Adrenal gland (tissue), 12 donors: ENCODE measurements around the gene PCED1A. TPM values are rescaled to one million over a fixed set of nuclear protein-coding genes. Genes with fewer than 3 reads are reported as not detected.
A peak's percentile ranks its signal among the peaks of the same experiment; 100 is the strongest.

Experiments
- DNase-seq, 7 donors: peaks; one replicate each; pipeline ENCODE4 v3.0.0-alpha.2; 2019 to 2020
- H3K27ac ChIP-seq, 5 donors: fragments of 200-600 bp; sonication (generic) in 4 of 5; 1 replicate in 3 of 5; 2 replicates in 2 of 5; pipeline versions ENCODE4 v1.5.1 to v1.8.0; 2016 to 2020; ENCODE audit warnings: mild to moderate bottlenecking in 1 of 5
- H3K27me3 ChIP-seq: fragments of 200-600 bp; 2 replicates; pipeline ENCODE4 v1.8.0; 2021
- H3K36me3 ChIP-seq, 2 donors: fragments of 200-600 bp; replicated peaks in 1 of 2; 1 replicate in 1 of 2; 2 replicates in 1 of 2; pipeline versions ENCODE4 v1.5.1 to v1.8.0; 2018 to 2022
- H3K4me1 ChIP-seq, 2 donors: fragments of 200-600 bp; replicated peaks in 1 of 2; 1 replicate in 1 of 2; 2 replicates in 1 of 2; pipeline versions ENCODE4 v1.5.1 to v1.8.0; 2018 to 2021
- H3K4me3 ChIP-seq, 4 donors: fragments of 200-600 bp; sonication (generic) in 3 of 4; one replicate each; pipeline ENCODE4 v1.5.1; 2016 to 2018
- H3K9me3 ChIP-seq, 3 donors: fragments of 200-600 bp; sonication (generic) in 1 of 3; replicated peaks in 1 of 3; 1 replicate in 2 of 3; 2 replicates in 1 of 3; pipeline versions ENCODE4 v1.5.1 to v1.8.0; 2016 to 2021
- POLR2A ChIP-seq, 2 donors: fragments of 450-650 bp; IDR thresholded peaks; one replicate each; pipeline ENCODE4 v1.6.1; 2017; ENCODE audit warnings: antibody characterized with exemption in 2 of 2, mild to moderate bottlenecking in 2 of 2, moderate library complexity in 1 of 2
- WGBS, 4 donors: extraction: QIAGEN DNeasy Blood & Tissue Kit in 2 of 4; methylation state at CpG; one replicate each; pipeline versions ENCODE4 v1.1.5 to v1.1.7; 2013 to 2017; 5-methylcytosine and 5-hydroxymethylcytosine counted together
- intact Hi-C, 2 donors: fragments of 100-400 bp; cut with DNase I; formaldehyde crosslinking; loops; one replicate each; pipeline versions ENCODE4 v1.14.1 to v1.15.0; 2022 to 2023
- polyA plus RNA-seq, 3 donors: library from polyadenylated mRNA; stranded (reverse); fragments of 200-250 nt in 2 of 3; fragments of 350-450 nt in 1 of 3; fragmentation: Illumina TruSeq in 1 of 3; extraction: RNeasy Lipid Tissue Mini Kit (QIAGEN cat#74804) in 1 of 3; gene quantifications; one replicate each; pipeline ENCODE4 v1.2.3, GENCODE V29; 2013 to 2014
- total RNA-seq, 9 donors: library from RNA; depleted of rRNA in 4 of 9; stranded (reverse); fragments of >200 nt in 4 of 9; fragments of 120-200 nt in 1 of 9; fragmentation: NEBNext Ultra II Directional in 1 of 9; extraction: Animal tissue kit (Norgen Biotek cat#: 25700) in 1 of 9; gene quantifications; one replicate each; pipeline versions ENCODE4 v1.1.0 to v1.2.4, GENCODE V29; 2013 to 2023
- TF ChIP-seq, protein P1 (sequence below), 6 experiments: fragments of 450-650 bp in 4 of 6; fragments of 200-600 bp in 2 of 6; sonication (generic) in 1 of 6; IDR thresholded peaks; 1 replicate in 5 of 6; 2 replicates in 1 of 6; pipeline versions ENCODE4 v1.5.1 to v1.8.0; 2016 to 2021; ENCODE audit warnings: antibody characterized with exemption in 6 of 6, mild to moderate bottlenecking in 2 of 6, moderate library complexity in 1 of 6
- donor health status: healthy with polysubstance abuse.
- donor health status: Bipolar disorder and iron deficiency.
- donor health status: DM: yes; HTN: yes; CAD: no.
- donor health status: DM: no; HTN: no; CAD: no.
- donor health status: DM: no; HTN: no; CAD: no.
- donor health status: DM: yes; HTN: yes; CAD: no.

Gene PCED1A
- total and polyA plus RNA-seq, 12 donors, result 9.6 to 244 (median 46.3) TPM

DNA sequence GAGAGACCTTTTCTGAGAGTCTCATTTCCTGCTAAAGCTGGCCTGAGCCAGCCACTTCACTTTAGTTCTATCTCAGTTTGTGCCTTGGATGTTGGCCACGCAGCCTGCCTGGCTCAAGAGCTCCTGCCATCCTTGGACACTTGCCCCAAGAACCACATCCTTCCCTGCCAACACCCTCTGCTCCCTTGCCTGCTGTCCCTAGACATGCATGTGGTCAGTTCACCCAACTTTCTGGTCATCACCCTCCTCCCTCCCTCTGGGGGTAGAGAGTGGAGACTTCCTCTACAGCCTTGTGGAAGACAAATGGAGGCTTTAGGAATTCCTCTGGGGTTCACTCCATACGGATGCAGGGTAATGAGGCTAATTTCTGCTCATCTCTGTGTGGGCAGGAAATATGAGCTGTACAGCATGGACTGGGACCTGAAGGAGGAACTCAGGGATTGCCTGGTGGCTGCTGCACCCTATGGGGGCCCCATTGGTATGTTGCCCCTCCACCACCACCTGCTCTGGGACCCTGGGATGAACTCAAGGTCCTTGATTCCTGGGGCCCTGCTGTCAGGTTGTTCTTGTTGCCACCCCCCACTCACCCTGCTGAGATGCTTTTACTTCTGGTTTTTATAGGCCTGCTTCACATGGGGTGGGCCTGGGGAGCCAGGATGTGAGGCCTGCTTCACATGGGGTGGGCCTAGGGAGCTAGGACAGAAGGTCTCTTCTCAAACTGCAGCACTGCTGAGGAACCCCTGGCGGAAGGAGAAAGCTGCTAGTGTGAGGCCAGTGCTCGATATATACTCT is 19.1 kb upstream of the PCED1A start:
- no peak for DNase-seq
- H3K9me3 ChIP-seq, result no peaks in the 10 kb centered on the region
- peaks cover 0 to 31% of the 10 kb centered on the region in 2 donors for H3K36me3 ChIP-seq
- no peak overlapping the region for H3K27ac ChIP-seq
- WGBS, 4 donors, result 85 to 96% (median 93%) methylated on average over 4 of the region's 4 CpGs
- no peak overlapping the region for H3K4me3 ChIP-seq
- intact Hi-C loops, result loop anchor here in 1 of 2 donors (10.0 kb wide), 1 partner anchor 135 kb away; no protein-coding TSS in a partner anchor
- no peaks in the 10 kb centered on the region for H3K27me3 ChIP-seq
- no peaks in the 10 kb centered on the region for H3K4me1 ChIP-seq
- TF ChIP-seq, protein P1, sequence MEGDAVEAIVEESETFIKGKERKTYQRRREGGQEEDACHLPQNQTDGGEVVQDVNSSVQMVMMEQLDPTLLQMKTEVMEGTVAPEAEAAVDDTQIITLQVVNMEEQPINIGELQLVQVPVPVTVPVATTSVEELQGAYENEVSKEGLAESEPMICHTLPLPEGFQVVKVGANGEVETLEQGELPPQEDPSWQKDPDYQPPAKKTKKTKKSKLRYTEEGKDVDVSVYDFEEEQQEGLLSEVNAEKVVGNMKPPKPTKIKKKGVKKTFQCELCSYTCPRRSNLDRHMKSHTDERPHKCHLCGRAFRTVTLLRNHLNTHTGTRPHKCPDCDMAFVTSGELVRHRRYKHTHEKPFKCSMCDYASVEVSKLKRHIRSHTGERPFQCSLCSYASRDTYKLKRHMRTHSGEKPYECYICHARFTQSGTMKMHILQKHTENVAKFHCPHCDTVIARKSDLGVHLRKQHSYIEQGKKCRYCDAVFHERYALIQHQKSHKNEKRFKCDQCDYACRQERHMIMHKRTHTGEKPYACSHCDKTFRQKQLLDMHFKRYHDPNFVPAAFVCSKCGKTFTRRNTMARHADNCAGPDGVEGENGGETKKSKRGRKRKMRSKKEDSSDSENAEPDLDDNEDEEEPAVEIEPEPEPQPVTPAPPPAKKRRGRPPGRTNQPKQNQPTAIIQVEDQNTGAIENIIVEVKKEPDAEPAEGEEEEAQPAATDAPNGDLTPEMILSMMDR (IDR thresholded peaks at IDR 0.05), result no peak

DNA sequence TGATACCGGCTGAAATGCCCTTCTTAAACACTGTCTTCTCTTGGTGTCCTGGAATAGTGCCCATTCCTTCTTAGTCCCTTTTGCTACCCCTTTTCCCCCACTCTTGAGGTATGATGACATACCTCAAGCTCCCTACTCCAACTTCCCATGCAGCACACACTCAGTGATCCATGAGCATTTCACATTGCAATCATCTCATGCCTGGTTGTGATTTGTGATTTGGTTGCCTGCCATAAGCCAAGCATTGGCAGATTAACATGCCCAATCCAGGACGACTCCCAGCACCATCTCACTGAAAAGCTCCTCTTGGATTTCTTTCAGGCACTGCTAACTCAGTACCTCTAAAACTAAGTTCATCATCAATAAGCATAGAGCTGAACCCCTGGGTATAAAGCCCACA is 18.1 kb upstream of the PCED1A start:
- H3K4me1 ChIP-seq, result no peaks in the 10 kb centered on the region
- no peak overlapping the region for H3K27ac ChIP-seq
- no peak for TF ChIP-seq POLR2A (IDR thresholded peaks at IDR 0.05)
- TF ChIP-seq, protein P1 (IDR thresholded peaks at IDR 0.05), result no peak
- no peaks in the 10 kb centered on the region for H3K9me3 ChIP-seq
- peaks cover 0 to 23% of the 10 kb centered on the region in 2 donors for H3K36me3 ChIP-seq
- WGBS, 4 donors, result 91 to 97% (median 94%) methylated on average over 2 of the region's 2 CpGs
- H3K27me3 ChIP-seq, result no peaks in the 10 kb centered on the region
- DNase-seq, result no peak
- intact Hi-C loops, result no loop called here
- no peak overlapping the region for H3K4me3 ChIP-seq

DNA sequence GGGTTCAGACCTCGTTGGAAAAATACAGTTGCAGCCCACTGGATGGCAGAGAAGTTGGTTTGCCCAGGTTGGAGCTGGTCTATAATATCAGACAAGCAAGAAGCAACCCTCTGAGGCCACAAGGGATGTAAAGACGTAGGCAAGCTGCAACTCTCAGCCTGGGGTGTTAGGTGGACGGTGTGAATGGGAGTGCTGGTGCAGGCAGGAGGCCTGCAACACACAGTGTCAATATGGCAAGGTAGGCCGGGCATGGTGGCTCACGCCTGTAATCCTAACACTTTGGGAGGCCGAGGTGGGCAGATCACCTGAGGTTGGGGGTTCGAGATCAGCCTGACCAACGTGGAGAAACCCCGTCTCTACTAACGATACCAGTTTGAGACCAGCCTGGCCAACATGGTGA is 10.6 kb upstream of the PCED1A start:
- intact Hi-C loops, result no loop called here
- TF ChIP-seq POLR2A (IDR thresholded peaks at IDR 0.05), result no peak
- TF ChIP-seq, protein P1 (IDR thresholded peaks at IDR 0.05), result no peak
- H3K4me1 ChIP-seq, result no peaks in the 10 kb centered on the region
- no peak overlapping the region for H3K27ac ChIP-seq
- 92 to 95% (median 94%) methylated on average over 10 of the region's 10 CpGs for WGBS, 4 donors
- DNase-seq, result no peak
- no peaks in the 10 kb centered on the region for H3K36me3 ChIP-seq
- no peaks in the 10 kb centered on the region for H3K27me3 ChIP-seq
- H3K9me3 ChIP-seq, result no peaks in the 10 kb centered on the region
- no peak overlapping the region for H3K4me3 ChIP-seq

DNA sequence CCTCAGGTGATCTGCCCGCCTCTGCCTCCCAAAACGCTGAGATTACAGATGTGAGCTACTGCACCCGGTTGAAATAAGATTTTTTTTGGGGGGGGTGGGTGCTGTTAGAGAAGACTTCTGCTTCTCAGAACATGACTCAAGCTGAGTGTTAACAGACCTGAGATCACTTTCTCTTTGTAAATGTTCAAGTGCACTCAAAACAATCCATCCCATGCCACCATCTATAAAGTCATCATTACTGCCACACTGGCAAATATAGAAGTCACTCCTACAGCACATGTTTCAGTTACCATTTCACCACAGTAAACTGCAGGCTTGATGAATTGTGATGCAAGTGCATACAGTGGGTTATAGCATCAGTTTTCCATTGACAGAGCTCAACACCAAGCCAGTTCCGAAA is 9.1 kb upstream of the PCED1A start:
- TF ChIP-seq POLR2A (IDR thresholded peaks at IDR 0.05), result no peak
- TF ChIP-seq, protein P1 (IDR thresholded peaks at IDR 0.05), result no peak

More for the DNA sequence above, 9.1 kb upstream of the PCED1A start:
- H3K9me3 ChIP-seq, result no peaks in the 10 kb centered on the region
- H3K4me3 ChIP-seq, result no peak overlapping the region
- H3K27ac ChIP-seq, result no peak overlapping the region
- no peaks in the 10 kb centered on the region for H3K27me3 ChIP-seq
- H3K36me3 ChIP-seq, result no peaks in the 10 kb centered on the region
- intact Hi-C loops, result no loop called here
- 84 to 95% (median 93%) methylated on average over 4 of the region's 4 CpGs for WGBS, 4 donors
- DNase-seq, result peak in 1 of 7 donors; percentile 2
- no peaks in the 10 kb centered on the region for H3K4me1 ChIP-seq
